HG03139 (cell line): ENCODE measurements around the gene SIL1.

Source experiments
- ATAC-seq: cut with Tn5 transposase; IDR thresholded peaks from one replicate; pipeline ENCODE4 v1.9.1; 2021; ENCODE audit not compliant: unreplicated experiment

SIL1 gene

DNA sequence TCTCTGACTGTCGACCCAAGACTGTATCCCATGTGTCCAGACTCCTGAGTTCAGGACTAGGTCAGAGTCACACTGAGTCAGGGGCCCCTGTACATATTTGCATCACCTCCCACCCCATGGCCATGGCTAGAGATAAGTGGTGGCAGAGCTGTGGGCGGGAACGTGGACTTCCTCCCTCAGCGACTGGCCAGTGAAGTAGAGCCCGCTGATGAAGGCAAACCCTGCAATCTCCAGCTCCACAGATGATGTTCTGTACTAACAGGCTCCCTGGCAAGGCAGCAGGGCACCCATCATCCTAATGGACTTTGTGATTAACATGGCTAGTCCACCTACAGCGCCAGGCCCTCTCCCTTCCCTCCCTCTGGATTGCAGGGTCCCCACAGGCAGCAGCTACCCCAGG is 212.5 kb downstream of the SIL1 start:
- ATAC-seq, result no peak

DNA sequence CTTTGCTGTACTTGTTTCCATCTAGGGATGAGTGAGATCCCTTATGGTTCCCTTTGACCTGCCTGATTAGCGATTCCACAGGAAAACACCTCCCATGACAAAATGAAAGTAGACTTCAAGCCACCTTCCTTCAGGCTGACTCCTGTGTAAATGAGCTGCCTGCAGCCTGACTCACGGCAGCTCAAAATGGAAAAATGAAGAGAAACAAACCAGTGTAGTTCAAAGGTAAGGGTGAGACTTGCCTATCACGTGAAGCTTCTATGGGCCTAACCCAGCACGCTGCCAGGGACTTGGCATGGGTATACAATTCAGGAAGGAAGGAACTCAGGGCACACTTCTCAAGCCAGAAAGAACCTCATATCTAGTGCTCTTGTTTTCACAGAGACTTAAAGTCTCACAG is 212.9 kb downstream of the SIL1 start:
- ATAC-seq, result no peak

DNA sequence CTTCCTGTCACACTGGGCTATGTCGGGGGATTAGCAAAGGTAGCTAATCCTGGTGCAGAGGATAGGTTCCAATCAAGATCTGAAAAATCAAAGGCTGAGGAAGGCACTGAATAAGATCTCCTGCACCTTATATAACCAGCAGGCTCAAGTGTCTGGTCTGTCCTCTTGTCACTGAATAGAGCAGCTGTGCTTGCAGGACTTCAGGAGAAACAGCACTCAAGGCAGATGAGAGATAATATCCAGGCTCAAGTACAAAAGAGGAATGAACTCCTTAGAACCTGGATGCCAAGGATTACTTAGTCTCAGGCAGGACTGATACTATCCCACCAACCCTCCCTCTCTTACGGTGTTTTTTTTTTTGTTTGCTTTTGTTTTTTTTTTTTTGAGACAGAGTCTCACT is 214.2 kb downstream of the SIL1 start:
- ATAC-seq, result no peak

DNA sequence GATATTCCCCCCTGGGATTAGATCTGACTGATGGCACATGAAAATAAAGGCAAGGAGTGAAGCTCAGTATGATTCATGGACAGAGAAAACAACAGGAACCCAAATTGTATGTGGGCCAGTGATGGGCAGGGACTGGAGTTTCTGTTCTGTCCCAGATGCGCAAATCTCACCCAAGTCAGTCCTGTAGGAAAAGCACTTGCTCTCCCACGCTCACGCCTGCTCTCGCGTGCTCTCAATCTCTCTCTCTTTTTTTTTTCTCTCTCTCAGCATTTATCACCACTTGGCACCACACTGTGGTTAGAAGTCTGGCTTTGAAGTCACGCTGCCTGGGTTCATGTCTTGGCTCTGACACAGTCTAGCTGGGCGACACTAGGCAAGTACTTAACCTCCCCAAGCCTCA is 216.6 kb downstream of the SIL1 start:
- no peak for ATAC-seq

DNA sequence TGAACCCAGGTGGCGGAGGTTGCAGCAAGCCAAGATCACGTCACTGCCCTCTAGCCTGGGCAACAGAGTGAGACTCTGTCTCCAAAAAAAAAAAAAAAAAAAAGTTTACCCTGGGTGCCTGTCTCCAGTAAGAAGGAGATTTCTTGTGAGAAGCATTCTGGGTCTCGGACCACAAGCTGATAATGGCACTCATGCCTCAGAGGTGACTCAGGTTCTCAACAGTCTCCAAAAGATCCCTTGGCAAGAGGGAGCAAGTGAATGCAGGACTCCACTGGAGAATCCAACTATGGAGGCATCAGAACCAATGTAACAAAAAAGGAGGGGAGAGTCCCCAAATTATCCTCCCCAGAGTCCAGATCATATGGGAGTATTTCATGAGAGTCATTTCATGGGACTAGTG is 217.0 kb downstream of the SIL1 start:
- no peak for ATAC-seq

DNA sequence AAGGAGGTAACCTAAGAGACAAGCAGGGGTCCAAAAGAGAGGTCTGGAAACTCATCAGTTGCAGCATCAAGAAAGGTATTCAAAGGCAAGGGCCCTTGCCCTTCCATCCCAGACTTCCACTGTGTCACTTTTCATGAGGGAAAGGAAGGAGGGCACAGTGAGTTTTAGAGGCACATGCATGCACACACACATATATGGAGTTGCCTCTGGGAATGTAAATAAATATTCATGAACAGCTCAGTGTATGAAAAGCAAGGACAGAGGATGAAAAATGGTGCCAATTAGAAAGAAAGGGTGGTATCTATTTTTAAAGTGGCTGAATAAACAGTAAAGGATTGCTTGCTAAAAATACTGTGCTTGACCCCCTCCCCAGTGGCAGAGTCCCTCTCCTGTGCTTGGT is 217.7 kb downstream of the SIL1 start:
- no peak for ATAC-seq

DNA sequence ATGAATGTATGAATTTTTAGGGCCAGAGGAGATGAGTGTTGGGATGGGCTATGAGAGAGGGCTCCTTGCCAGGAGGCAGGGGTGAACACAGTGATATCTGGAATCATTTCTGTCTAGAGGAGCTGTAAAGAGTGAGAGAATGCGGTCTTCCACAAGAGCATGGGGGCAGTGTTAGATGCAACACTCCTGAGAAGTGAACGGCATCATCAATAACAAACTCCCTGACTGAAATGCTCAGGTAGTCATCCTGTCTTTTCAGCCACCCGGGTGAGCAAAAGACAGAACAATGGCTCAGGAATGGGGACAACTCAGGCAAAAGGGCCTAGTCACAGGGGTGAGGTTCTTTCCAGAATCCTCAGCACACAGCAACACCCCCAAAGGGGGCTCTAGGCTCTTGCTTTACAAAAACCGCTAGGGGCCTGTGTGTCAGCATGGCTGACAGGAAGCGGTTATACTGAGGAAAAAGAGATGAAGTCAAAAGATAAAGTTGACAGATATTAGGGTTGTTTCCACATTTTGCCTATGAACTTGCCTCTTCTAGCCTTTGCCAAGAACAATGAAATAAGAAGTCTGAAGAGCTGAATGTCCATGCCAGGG is 218.4 kb downstream of the SIL1 start:
- ATAC-seq, result no peak

DNA sequence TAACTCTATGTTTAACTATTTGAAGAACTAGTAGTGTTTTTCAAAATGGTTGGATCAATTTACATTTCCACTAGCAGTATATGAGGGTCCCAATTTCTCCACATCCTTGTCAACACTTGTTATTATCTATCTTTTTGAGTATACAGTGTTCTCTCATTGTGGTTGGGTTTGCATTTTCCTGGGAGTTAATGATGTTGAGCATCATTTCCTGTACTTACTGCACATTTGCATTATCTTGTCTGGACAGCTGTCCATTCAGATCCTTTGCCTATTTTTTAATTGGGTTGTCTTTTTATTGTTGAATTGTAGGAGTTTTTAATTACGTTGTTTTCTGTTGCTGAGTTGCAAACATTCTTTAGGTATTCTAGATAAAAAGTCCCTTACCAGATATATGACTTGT is 219.6 kb downstream of the SIL1 start:
- ATAC-seq, result no peak

DNA sequence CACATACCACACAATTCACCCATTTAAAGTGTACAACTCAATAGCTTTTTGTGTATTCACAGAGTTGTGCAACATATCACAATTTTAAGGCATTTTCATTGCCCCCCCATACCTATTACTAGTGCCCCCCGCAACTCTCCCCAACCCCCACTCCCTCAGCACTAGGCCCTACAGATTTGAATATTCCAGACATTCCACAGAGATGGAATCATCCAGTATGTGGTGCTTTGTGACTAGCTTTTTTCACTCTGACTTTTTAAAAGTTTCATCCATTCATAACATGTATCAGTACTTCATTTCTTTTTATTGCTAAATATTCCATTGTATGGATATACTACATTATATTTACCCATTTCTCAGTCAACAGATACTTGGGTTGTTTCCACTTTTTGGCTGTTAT is 220.1 kb downstream of the SIL1 start:
- ATAC-seq, result no peak

DNA sequence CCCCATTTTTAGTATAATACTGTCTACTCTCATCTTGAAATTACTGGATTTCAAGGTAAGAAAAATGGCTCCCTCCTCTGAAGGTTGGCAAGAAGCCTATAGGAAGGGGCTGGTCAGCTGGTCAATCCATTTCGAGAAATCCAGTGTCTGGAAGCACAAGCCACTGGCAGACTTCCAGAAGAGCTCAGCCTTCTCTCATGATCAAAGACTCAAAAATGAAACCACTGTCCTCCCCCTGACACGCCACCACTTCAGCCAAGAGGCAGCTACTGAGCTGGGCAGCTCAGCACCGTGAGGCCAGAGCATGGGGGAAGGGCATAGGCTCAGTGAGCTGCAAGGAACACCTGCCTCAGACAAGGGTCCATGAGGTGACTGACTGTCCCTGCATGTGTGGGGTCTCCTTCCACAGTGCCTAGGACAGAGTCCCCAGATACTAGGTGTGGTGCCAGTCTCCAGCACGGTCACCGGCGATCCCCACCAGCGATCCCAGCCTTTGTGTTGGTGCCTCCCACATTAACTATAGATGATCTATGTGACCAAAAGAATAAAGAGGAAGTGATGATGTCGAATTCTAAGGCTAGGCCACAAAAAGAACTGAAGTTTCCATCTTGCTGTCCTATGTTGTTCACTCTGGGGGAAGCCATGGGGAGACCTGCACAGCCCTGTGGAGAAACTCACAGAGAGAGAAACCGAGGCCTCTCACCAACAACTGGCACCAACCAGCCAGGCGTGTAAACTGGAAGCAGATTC is 222.9 kb downstream of the SIL1 start:
- no peak for ATAC-seq

DNA sequence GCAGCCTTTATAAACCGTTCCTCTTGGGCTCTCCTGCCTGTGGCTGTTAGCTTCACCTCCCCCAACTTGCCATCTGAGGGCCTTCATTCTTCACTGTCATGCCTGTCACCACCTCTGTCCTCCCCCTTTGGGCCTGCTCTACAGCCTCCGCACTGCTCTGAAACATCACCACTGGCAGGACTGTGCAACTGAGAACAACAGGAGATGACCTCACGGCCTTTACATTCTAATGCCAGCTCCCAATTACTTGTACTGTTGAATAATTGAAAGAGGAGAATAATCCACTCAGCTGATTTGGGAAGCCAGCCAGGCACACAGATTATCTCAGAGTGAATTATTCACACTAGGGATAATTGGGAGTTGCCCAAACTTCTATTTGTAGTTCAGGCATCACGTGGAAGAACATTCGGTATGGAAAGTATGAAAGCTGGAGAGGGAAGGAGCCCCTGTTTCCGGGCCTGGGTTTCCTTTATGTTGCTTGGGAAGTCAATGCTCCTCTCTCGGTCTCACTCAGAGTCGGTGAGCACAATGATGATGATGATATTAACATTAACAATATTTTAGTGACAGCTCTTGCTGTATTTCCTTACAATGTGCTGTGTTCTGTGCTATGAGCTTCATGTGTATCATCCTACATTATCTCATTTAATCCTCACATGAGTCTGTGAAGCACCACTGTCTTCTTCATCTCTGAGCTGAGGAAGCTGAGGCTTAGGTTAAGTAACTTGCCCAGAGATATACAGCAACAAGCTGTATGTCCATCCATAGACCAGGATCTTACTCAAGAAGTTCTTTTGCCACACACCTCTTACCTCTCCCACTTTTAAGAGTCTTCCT is 223.7 kb downstream of the SIL1 start:
- no peak for ATAC-seq

DNA sequence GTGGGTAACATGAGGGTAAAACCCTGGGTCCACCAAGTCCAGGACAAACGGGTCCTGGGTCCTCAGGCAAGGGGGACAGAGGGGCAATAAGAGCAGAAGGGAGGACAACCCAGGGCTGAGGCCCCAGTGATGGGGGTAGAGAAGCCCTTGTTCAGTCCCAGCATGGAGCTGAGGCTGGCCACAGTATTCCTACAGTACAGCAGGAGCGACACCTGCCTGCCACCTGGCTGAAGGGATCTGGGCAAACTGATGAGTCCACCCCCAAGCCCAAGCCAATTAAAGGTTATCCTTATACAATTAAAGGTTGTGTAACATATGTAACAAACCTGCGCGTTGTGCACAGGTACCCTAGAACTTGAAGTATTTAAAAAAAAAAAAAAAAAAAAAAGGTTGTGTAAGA is 225.3 kb downstream of the SIL1 start:
- ATAC-seq, result no peak

DNA sequence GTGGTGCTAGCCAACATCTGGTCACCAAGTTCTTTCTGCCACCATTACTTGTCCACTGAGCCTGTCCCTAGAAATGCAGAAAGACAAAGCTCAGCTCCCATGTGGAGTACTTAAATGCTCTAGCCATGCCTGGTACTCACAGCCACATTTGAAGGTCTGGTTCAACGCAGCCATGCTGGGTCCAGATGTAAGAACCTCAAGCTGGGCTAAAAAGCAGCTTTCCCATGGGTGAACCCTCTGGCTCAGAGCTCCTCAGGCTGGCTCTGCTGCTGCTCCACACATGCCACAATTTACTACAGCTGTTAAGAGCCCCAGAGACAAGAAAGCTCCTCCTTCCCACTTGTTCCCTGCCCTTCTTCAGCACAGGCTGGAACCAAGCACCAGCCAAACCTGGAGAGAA is 225.9 kb downstream of the SIL1 start:
- ATAC-seq, result no peak

DNA sequence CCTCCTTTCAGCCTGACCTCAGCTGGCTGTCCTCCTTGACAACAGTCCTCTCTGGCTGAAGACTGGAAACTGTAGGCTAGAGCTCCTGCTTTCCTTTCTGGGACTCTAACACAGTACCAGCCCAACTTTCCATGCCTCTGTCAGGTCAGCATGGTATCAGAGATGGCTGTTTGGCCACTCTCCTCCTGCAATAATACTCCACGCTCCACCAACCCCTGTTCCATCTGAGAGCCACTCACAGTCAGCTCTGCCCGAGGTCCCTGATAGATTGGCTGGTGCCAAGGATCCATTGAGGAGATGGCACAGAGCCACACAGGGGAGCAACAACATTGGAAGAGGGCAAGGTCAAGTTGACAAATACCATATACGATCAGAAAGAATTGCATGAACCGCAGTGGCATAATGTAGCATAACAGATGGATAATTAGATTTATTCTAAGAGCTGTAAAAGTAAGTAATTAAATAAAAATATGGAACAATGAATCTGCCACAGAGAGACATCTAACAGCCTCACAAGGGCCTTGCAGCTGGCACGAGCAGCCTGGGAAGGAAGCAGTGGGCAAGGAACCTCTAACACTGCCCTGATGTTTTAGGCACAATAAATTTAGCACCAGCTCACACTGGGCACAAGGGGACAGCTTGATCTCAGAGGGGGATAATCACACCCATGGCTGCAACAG is 228.7 kb downstream of the SIL1 start:
- no peak for ATAC-seq

DNA sequence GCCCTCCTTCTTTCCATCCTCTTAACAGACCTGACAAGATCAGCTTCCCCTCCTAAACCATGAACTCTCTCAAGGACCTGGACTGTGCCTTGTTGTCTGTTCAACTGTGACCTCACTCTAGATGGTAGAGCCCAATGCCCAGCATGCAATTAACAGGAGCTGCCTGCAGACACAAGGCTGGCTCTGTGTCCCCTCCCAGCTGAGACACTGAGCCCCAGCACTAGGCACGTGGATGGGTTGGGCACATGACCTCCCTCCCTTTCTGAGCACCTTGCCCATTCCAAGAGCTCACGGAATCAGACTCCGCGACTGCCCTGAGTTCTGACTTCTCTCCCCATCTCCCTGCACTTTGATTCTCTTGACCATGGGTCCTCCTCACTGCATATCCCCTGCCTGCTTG is 229.6 kb downstream of the SIL1 start:
- ATAC-seq, result no peak

DNA sequence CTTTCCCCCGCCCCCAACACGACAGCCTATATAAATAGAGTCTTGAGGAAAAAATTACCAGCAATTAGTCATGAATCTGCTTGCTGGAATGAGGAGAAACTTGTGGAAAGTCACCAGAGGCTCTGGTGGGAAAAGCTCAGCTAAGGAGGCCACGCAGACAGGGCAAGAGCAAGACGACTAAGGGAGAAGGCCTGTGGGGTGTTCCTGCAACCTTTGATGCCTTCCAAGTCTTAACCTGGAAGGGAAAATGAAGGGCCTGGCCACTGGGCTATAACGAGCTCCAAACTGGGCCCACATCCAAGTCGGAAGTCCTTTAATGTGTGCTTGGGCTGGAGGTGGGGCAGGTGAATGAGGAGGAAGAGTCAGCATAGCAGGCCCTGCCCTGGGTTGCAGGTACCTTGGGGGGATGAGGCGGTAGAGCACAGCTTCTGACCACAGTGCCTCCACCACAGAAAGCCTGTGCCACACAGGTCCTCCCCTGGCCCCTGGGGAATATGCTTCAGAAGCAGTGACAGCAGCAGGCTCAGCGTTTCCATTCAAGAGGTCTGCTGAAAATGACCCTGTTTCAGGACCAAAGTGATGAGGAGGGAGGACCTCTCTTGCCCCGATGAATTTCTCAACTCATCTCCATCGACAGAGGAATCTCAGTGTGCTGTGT is 230.2 kb downstream of the SIL1 start:
- ATAC-seq, result no peak

DNA sequence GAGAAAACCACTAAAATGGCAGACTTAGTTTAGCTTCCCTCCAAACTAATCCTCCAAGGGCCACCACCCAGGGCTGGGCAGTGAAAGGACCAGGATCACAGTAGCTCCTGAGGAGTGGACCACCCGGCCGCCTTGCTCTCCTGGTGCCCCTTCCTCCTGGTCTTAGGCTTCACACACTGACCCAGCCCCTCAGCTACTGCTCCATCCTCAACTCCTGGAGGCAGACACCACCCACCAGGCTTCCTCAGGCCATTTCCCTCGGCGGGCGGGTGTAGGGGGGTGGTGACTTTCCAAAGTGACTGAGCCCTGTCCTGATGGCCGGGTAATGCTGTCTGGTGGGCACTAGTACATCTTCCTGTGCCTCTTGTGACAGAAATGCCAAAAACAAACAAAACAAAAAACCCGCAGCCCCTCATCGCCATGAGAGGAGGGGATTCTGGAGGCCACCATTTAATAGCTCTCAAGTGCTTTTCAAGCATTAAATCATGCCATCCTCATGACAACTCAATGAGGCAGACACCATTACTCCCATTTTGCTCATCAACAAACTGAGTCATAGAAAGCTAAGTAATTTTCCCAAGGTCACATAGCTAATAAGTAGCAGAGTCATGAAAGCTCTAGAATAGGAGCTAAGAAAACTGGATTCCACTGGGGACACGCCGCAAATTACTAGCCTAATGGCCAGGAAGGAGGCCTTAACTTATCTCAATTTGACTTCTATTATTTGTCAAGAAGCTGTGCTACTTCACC is 231.8 kb downstream of the SIL1 start:
- ATAC-seq, result no peak

DNA sequence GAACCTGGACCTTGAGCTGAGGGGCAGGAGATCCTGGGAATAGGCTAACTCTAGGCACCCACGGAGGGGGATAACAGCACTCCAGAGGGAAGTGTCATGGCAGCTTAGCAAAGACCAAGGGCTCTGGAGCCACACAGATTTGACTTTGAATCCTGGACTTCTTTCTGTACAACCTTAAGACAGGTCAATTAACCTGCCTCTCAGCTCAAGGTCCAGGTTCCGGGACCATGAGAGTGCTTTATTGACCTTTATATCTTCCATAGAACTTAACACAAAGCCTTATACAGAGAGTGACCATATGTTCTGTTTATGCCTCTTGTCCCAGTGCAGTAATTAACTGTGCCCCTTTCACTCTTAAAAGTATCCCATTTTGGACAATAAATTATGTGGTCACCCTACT is 232.5 kb downstream of the SIL1 start:
- no peak for ATAC-seq

DNA sequence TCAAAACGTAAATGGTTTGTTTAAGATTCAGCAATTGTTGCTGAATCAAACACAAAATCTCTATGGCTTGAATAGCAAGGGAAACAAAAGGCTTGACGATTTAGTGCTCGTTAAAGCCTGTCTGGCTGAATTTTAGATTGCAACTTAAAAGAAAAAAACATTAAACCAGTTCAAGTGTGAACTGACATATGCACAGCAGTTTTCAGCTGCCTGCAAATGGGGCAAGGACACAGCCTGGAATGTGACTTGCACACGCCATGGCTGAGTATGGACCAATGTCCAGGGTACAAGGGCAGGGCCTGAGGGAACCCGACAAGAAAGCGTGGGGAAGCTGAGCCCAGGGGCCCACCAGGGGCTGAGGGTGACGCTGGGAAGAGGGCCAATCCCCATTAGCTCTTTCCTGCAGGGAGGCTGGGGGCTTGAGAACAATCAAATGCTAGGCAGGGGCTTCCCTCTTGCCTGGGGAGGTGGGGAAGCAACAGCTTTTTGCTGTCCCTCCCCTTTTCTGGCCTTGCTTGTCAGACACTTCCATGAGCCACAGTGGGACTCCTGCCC is 233.4 kb downstream of the SIL1 start:
- ATAC-seq, result no peak

DNA sequence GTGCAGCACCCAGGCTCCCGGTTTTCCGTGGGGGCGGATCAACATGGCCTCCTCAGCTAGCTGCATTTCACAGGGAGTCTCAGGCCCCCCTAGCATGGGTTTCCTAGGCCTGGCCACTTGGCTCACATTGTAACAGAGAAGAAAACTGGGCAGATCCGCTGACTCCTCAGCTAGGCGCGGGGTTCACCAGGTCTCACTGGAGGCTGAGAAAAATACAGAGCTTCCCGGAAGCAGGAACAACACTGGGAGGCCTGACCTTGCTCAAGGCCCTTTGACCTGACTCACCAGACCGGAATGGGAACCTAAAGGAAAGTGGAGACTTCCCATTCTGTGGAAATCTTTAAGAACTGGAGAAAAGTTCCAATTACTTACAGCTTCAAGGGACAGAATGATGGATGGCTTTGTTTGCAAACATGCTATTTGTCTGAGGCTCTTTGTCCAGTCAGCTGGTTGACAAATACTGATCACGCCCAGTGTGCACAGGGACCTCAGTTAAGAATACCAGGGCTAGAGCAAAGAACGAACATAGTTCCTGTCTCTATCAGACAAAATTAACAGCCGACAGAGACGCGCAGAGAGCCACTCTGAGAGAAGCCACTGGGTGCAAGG is 234.3 kb downstream of the SIL1 start:
- no peak for ATAC-seq
